ENCODE data around the gene MVB12A. TPM values are rescaled to one million over a fixed set of nuclear protein-coding genes. Genes with fewer than 3 reads are reported as not detected.

MVB12A gene
- polyA plus RNA-seq, 3 donors = 43.2 to 47.8 (median 43.7) TPM

- Mint-ChIP-seq H3K36me3 (peaks cover 29 to 61% of the 10 kb centered on the region in 2 donors), H3K4me1 (peaks cover 27% of the 10 kb centered on the region), H3K27ac (peak overlapping the region in 1 of 7 donors; percentile 52), H3K27me3 (ENCODE audit: low read depth in 3 of 3) (peaks cover 0 to 1% (median 0%) of the 10 kb centered on the region in 3 donors), H3K4me3 (no peak overlapping the region), H3K9me3 (peaks cover 0 to 3% (median 0%) of the 10 kb centered on the region in 7 donors)
- H3K4me1 ChIP-seq (ENCODE audit: control insufficient read depth in 1 of 2, insufficient read depth in 2 of 2, low read length in 2 of 2) = peaks cover 27 to 35% of the 10 kb centered on the region in 2 donors
- no peak for DNase-seq
- no peak overlapping the region for H3K4me2 ChIP-seq (replicated peaks; ENCODE audit: extremely low read depth, low read length, poor library complexity, severe bottlenecking)
- 100% methylated on average over 1 of the region's 6 CpGs for WGBS (ENCODE audit: insufficient coverage)
- no peaks in the 10 kb centered on the region for H3K9me3 ChIP-seq (replicated peaks in 1 of 2; ENCODE audit: control insufficient read depth in 1 of 2, insufficient read depth in 1 of 2, low read length in 2 of 2)
- no peak overlapping the region for H2AFZ ChIP-seq (ENCODE audit: insufficient read depth, low read depth, low read length, poor library complexity, severe bottlenecking)
- H3K4me3 ChIP-seq (replicated peaks in 1 of 3; ENCODE audit: low read depth in 2 of 3, low read length in 3 of 3) = no peak overlapping the region
- H3K79me2 ChIP-seq (ENCODE audit: insufficient read depth, low read length) = peaks cover 43% of the 10 kb centered on the region
- intact Hi-C loops (cut with micrococcal nuclease) = no loop called here
- peaks cover 31% of the 10 kb centered on the region for H4K20me1 ChIP-seq (ENCODE audit: insufficient read depth, low read length)
- H3K27me3 ChIP-seq (ENCODE audit: control insufficient read depth in 2 of 2, insufficient read depth in 2 of 2, low read length in 2 of 2) = no peaks in the 10 kb centered on the region
- H3K9ac ChIP-seq (ENCODE audit: insufficient read depth, low read length, poor library complexity, severe bottlenecking) = no peak overlapping the region
- no peak overlapping the region for H3K27ac ChIP-seq (ENCODE audit: low read depth in 1 of 2, low read length in 2 of 2)
- peaks cover 27 to 46% of the 10 kb centered on the region in 2 donors for H3K36me3 ChIP-seq (replicated peaks in 1 of 2; ENCODE audit: control insufficient read depth in 1 of 2, insufficient read depth in 2 of 2, low read length in 2 of 2)
- TF ChIP-seq CTCF (IDR thresholded peaks at IDR 0.05) = no peak
Observed at GRCh38 chr19:17401628-17402027, 18.2 kb upstream of the MVB12A start.

- Histone ChIP-seq H3K4me3 (replicated peaks in 1 of 3; ENCODE audit: low read depth in 2 of 3, low read length in 3 of 3) (peak overlapping the region in 1 of 3 experiments; percentile 93), H3K36me3 (replicated peaks in 1 of 2; ENCODE audit: control insufficient read depth in 1 of 2, insufficient read depth in 2 of 2, low read length in 2 of 2) (peaks cover 23 to 36% of the 10 kb centered on the region in 2 donors), H3K4me2 (replicated peaks; ENCODE audit: extremely low read depth, low read length, poor library complexity, severe bottlenecking) (peak overlapping the region; percentile 98), H2AFZ (ENCODE audit: insufficient read depth, low read depth, low read length, poor library complexity, severe bottlenecking) (no peak overlapping the region), H3K9me3 (replicated peaks in 1 of 2; ENCODE audit: control insufficient read depth in 1 of 2, insufficient read depth in 1 of 2, low read length in 2 of 2) (no peaks in the 10 kb centered on the region), H3K79me2 (ENCODE audit: insufficient read depth, low read length) (peaks cover 59% of the 10 kb centered on the region), H3K9ac (ENCODE audit: insufficient read depth, low read length, poor library complexity, severe bottlenecking) (peak overlapping the region; percentile 85), H3K27me3 (ENCODE audit: control insufficient read depth in 2 of 2, insufficient read depth in 2 of 2, low read length in 2 of 2) (no peaks in the 10 kb centered on the region), H3K27ac (ENCODE audit: low read depth in 1 of 2, low read length in 2 of 2) (no peak overlapping the region), H4K20me1 (ENCODE audit: insufficient read depth, low read length) (peaks cover 31% of the 10 kb centered on the region), H3K4me1 (ENCODE audit: control insufficient read depth in 1 of 2, insufficient read depth in 2 of 2, low read length in 2 of 2) (peaks cover 39 to 50% of the 10 kb centered on the region in 2 donors)
- 74% methylated on average over 20 of the region's 36 CpGs for WGBS (ENCODE audit: insufficient coverage)
- peaks cover 0 to 3% (median 0%) of the 10 kb centered on the region in 7 donors for H3K9me3 Mint-ChIP-seq
- peaks cover 0 to 1% (median 0%) of the 10 kb centered on the region in 3 donors for H3K27me3 Mint-ChIP-seq (ENCODE audit: low read depth in 3 of 3)
- peak in 1 of 3 donors; percentile 36 for DNase-seq
- H3K4me1 Mint-ChIP-seq = peaks cover 42% of the 10 kb centered on the region
- no peak for TF ChIP-seq CTCF (IDR thresholded peaks at IDR 0.05)
- H3K4me3 Mint-ChIP-seq = peak overlapping the region; percentile 90 to 94
- H3K27ac Mint-ChIP-seq = peak overlapping the region in 4 of 7 donors; percentile 35 to 69 (median 54)
- intact Hi-C loops (cut with micrococcal nuclease) = no loop called here
- peaks cover 22 to 49% of the 10 kb centered on the region in 2 donors for H3K36me3 Mint-ChIP-seq
Observed at GRCh38 chr19:17402982-17403855, 16.6 kb upstream of the MVB12A start.

Data from CD14-positive monocyte (primary cell).